IMR-90 (cell line): Measurements from ENCODE around the gene PLEKHO2. TPM values are rescaled to one million over a fixed set of nuclear protein-coding genes. Genes with fewer than 3 reads are reported as not detected.
A peak's percentile ranks its signal among the peaks of the same experiment; 100 is the strongest.

Source experiments
- ATAC-seq: fragments of 200-7000 bp; cut with Tn5 transposase; 2 replicates; pipeline ENCODE4 v1.9.1; 2020; ENCODE audit warnings: low read depth, mild to moderate bottlenecking, moderate library complexity
- BruUV-seq: library from RNA; stranded (reverse); fragments of 400-500 nt; replicated peaks from 2 replicates; lab custom pipeline; 2021; lab: Mats Ljungman, UMichigan
- CTCF ChIA-PET: fragments of 300-600 bp; formaldehyde crosslinking; extraction: SDS; loops from one replicate; lab custom pipeline; 2021; ENCODE audit warnings: antibody characterized with exemption; lab: Yijun Ruan, JAX
- POLR2A ChIA-PET: fragments of 300-600 bp; sonication (Branson Sonifier 250); formaldehyde crosslinking; loops from one replicate; lab custom pipeline; 2022; ENCODE audit warnings: antibody characterized with exemption; ENCODE audit not compliant: unreplicated experiment; lab: Charles Lee
- DNase-seq: peaks from one replicate; pipeline ENCODE4 v3.0.0; 2013
- H2AFZ ChIP-seq: replicated peaks from 2 replicates; pipeline ENCODE3; 2013; ENCODE audit warnings: low read length, mild to moderate bottlenecking; ENCODE audit not compliant: poor library complexity
- H2AK5ac ChIP-seq: 2 replicates; pipeline ENCODE4 v1.6.1; 2013; ENCODE audit warnings: low read depth, low read length, inconsistent platforms
- H2AK9ac ChIP-seq: replicated peaks from 2 replicates; pipeline ENCODE3; 2013; ENCODE audit warnings: mild to moderate bottlenecking, low read depth, low read length, moderate library complexity; ENCODE audit not compliant: poor library complexity
- H2BK120ac ChIP-seq: 2 replicates; pipeline ENCODE4 v1.6.1; 2013; ENCODE audit warnings: low read depth, low read length, inconsistent platforms
- H2BK15ac ChIP-seq: 3 replicates; pipeline ENCODE4 v1.6.1; 2013; ENCODE audit warnings: low read depth, low read length, inconsistent platforms
- H2BK20ac ChIP-seq: 2 replicates; pipeline ENCODE4 v1.6.1; 2013; ENCODE audit warnings: low read depth, mild to moderate bottlenecking, inconsistent platforms, low read length, moderate library complexity
- H2BK5ac ChIP-seq: 2 replicates; pipeline ENCODE4 v1.6.1; 2013; ENCODE audit warnings: mild to moderate bottlenecking, low read depth, low read length, inconsistent platforms; ENCODE audit not compliant: poor library complexity, severe bottlenecking
- H3K14ac ChIP-seq: replicated peaks from 2 replicates; pipeline ENCODE4 v1.6.1; 2013; ENCODE audit warnings: low read depth, low read length, inconsistent platforms
- H3K18ac ChIP-seq: 2 replicates; pipeline ENCODE4 v1.6.1; 2013; ENCODE audit warnings: low read depth, low read length, control low read depth
- H3K23ac ChIP-seq: 2 replicates; pipeline ENCODE4 v1.6.1; 2013; ENCODE audit warnings: low read depth, low read length, inconsistent platforms
- H3K27ac ChIP-seq: 2 replicates; pipeline ENCODE4 v1.5.1; 2013; ENCODE audit warnings: mild to moderate bottlenecking, control low read depth, low read length; ENCODE audit not compliant: insufficient read depth
- H3K27me3 ChIP-seq: 2 replicates; pipeline ENCODE4 v1.6.1; 2013; ENCODE audit warnings: low read length; ENCODE audit not compliant: control insufficient read depth, insufficient read depth
- H3K36me3 ChIP-seq: 2 replicates; pipeline ENCODE4 v1.6.1; 2013; ENCODE audit warnings: low read length, mixed read lengths; ENCODE audit not compliant: control insufficient read depth, insufficient read depth
- H3K4ac ChIP-seq: 2 replicates; pipeline ENCODE4 v1.6.1; 2013; ENCODE audit warnings: low read depth, low read length, inconsistent platforms
- H3K4me1 ChIP-seq: 2 replicates; pipeline ENCODE4 v1.6.1; 2013; ENCODE audit warnings: low read length, mixed read lengths; ENCODE audit not compliant: control insufficient read depth, insufficient read depth
- H3K4me2 ChIP-seq: 2 replicates; pipeline ENCODE4 v1.6.1; 2013; ENCODE audit warnings: low read depth, mild to moderate bottlenecking, control low read depth, low read length, moderate library complexity
- H3K4me3 ChIP-seq: 2 replicates; pipeline ENCODE4 v1.5.1; 2013; ENCODE audit warnings: low read depth, mild to moderate bottlenecking, control low read depth, low read length, moderate library complexity; ENCODE audit not compliant: insufficient read depth
- H3K56ac ChIP-seq: 2 replicates; pipeline ENCODE4 v1.6.1; 2013; ENCODE audit warnings: low read length, inconsistent platforms; ENCODE audit not compliant: insufficient read depth; ENCODE audit errors: extremely low read depth
- H3K79me1 ChIP-seq, 2 experiments: 2 replicates each; pipeline ENCODE4 v1.6.1; 2013; ENCODE audit warnings: low read length in 2 of 2, inconsistent platforms in 1 of 2, low read depth in 1 of 2
- H3K9ac ChIP-seq: 2 replicates; pipeline ENCODE4 v1.6.1; 2013; ENCODE audit warnings: low read depth, low read length, control low read depth
- H3K9me1 ChIP-seq: 2 replicates; pipeline ENCODE4 v1.6.1; 2013; ENCODE audit warnings: low read length, inconsistent platforms; ENCODE audit not compliant: insufficient read depth
- H3K9me3 ChIP-seq: 2 replicates; pipeline ENCODE4 v1.6.1; 2013; ENCODE audit warnings: low read length; ENCODE audit not compliant: control insufficient read depth, insufficient read depth
- H4K20me1 ChIP-seq: 2 replicates; pipeline ENCODE4 v1.6.1; 2013; ENCODE audit warnings: low read length, inconsistent platforms; ENCODE audit not compliant: insufficient read depth
- H4K5ac ChIP-seq: 2 replicates; pipeline ENCODE4 v1.6.1; 2013; ENCODE audit warnings: mild to moderate bottlenecking, low read depth, low read length, control low read depth
- H4K8ac ChIP-seq, 2 experiments: 2 replicates each; pipeline ENCODE4 v1.6.1; 2013; ENCODE audit warnings: low read depth in 2 of 2, low read length in 2 of 2, control low read depth in 1 of 2, inconsistent platforms in 1 of 2
- H4K91ac ChIP-seq: 2 replicates; pipeline ENCODE4 v1.6.1; 2013; ENCODE audit warnings: low read depth, low read length, inconsistent platforms; ENCODE audit not compliant: insufficient read depth
- POLR2A ChIP-seq: IDR thresholded peaks from 2 replicates; pipeline ENCODE4 v1.6.1; 2012; ENCODE audit warnings: mild to moderate bottlenecking, low read depth, low read length
- SMC3 ChIP-seq: fragments of 150-350 bp; IDR thresholded peaks from 2 replicates; pipeline ENCODE4 v1.6.1; 2016; ENCODE audit warnings: low read depth, mild to moderate bottlenecking, antibody characterized with exemption, low read length, moderate library complexity
- WGBS, 2 experiments: methylation state at CpG; one replicate each; pipeline versions ENCODE4 v1.1.5 to v1.1.7; 2013; ENCODE audit warnings: missing lambda C conversion rate in 2 of 2; ENCODE audit not compliant: insufficient read length in 1 of 2; ENCODE audit errors: extremely low coverage in 2 of 2; 5-methylcytosine and 5-hydroxymethylcytosine counted together
- dilution Hi-C: fragments of 300-500 bp; cut with HindIII; formaldehyde crosslinking; loops from one replicate; pipeline ENCODE4 v1.14.3; 2018; ENCODE audit warnings: low sequenced_read_pairs; ENCODE audit not compliant: unreplicated experiment
- in situ Hi-C: fragments of 300-500 bp; cut with MboI; formaldehyde crosslinking; loops from 3 replicates; pipeline ENCODE4 v1.14.3; 2019; ENCODE audit warnings: low sequenced_read_pairs, inconsistent platforms, mixed read lengths
- intact Hi-C: fragments of 100-400 bp; cut with micrococcal nuclease; formaldehyde crosslinking; loops from 2 replicates; pipeline ENCODE4 v1.10.0; 2022
- polyA plus RNA-seq, 3 experiments: library from polyadenylated mRNA; depleted of rRNA; stranded (reverse); fragments of >200 nt; gene quantifications; 2 replicates each; pipeline ENCODE4 v1.2.3, GENCODE V29; 2012; ENCODE audit warnings: low replicate concordance in 1 of 3
- total RNA-seq: library from RNA; depleted of rRNA; stranded (reverse); fragments of >200 nt; gene quantifications from 2 replicates; pipeline ENCODE4 v1.2.3, GENCODE V29; 2012

The PLEKHO2 gene
- total and polyA plus RNA-seq, 2 of the 4 experiments (the other 2 are of a cell fraction): 19.0 to 22.5 TPM

DNA sequence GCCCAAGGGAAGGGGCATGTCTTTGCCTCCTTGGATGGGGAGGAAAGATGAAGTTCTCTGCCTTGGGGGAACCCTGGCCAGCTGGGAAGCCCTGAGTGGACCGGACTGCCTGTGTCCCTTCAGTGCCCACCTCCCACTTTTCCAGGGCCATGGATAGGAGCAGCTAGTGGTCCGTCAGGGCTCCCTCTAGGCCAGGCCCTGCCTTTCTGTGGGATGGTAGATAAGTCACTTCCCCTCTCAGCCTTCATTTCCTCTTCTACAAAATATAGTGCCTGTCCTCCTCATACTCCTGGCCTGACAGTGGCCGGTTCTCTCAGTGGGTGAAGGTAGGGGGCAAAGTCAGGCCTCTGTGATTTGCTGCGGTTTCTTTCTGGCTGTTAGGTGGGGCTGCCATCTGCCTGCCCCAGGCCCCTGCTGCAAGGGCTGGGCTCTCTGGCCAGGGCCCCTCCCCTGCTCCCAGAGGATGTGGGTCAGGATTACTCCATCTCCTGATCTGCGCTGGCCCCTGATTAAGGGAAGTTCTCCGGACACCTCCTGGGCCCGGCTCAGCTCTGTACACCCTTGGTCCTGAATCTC lies 1.4 kb downstream of the PLEKHO2 start:
- Histone ChIP-seq H2AK5ac (peak overlapping the region; percentile 98), H4K5ac (0 out of 2 replicates have a peak overlapping the region, but pooled peaks have one; percentile 1), H3K9me3 (no peaks in the 10 kb centered on the region), H3K23ac (peak overlapping the region; percentile 94), H3K4ac (peak overlapping the region; percentile 97), H2BK5ac (peak overlapping the region; percentile 89), H4K8ac (peak overlapping the region; percentile 21 to 41; a peak in 1 of 4 replicates), H3K9me1 (peaks cover 36% of the 10 kb centered on the region), H2AK9ac (peak overlapping the region; percentile 96), H2BK120ac (no peak overlapping the region), H3K4me2 (peak overlapping the region; percentile 82), H3K36me3 (peaks cover 10% of the 10 kb centered on the region; the same call in 1 of the 2 replicates), H3K14ac (peak overlapping the region; percentile 100), H2BK15ac (no peak overlapping the region), H4K91ac (peak overlapping the region; percentile 52), H3K56ac (peak overlapping the region; percentile 83), H3K4me3 (peak overlapping the region; percentile 83), H2BK20ac (no peak overlapping the region), H3K9ac (peak overlapping the region; percentile 97), H3K18ac (peak overlapping the region; percentile 14), H2AFZ (peak overlapping the region; percentile 65), H4K20me1 (peaks cover 63% of the 10 kb centered on the region), H3K79me1 (peaks cover 0 to 67% of the 10 kb centered on the region in 2 experiments; a peak in 2 of 4 replicates), H3K27ac (peak overlapping the region; percentile 91), H3K4me1 (peaks cover 26% of the 10 kb centered on the region), H3K27me3 (no peaks in the 10 kb centered on the region)
- DNase-seq: peak; percentile 59
- in situ Hi-C loops: loop anchor here (5.0 kb wide), 1 partner anchor 64 kb away; no protein-coding TSS in a partner anchor
- no CpG with 5 or more reads among the region's 7 CpGs for WGBS, 2 experiments
- intact Hi-C loops: loop anchor here (5.0 kb wide), 2 partner anchors 144 to 184 kb away; partner anchors contain the start of genes MTFMT and SPG21
- ChIA-PET POLR2A (no interaction called here), CTCF (interaction anchor here (0.5 to 0.6 kb wide), 2 partner anchors 63 to 335 kb away, joined by 3 read pairs; no protein-coding TSS in a partner anchor)
- peak; percentile 45; the same call in 1 of the 2 replicates for TF ChIP-seq POLR2A
- no peak for TF ChIP-seq SMC3
- ATAC-seq: peak; percentile 4
- BruUV-seq: no TSS peak
- dilution Hi-C loops: no loop called here
